DOHH2 (cell line): ENCODE data around the gene ST7.

Source experiments
- CTCF ChIP-seq: fragments of 200-600 bp; sonication (generic); IDR thresholded peaks from one replicate; pipeline ENCODE4 v1.5.1; 2014; ENCODE audit warnings: antibody characterized with exemption, mild to moderate bottlenecking, low read depth, low read length; ENCODE audit not compliant: poor library complexity, severe bottlenecking
- EZH2phosphoT487 ChIP-seq: fragments of 200-600 bp; sonication (generic); IDR thresholded peaks from 2 replicates; pipeline ENCODE4 v1.6.1; 2017; ENCODE audit warnings: borderline replicate concordance, mild to moderate bottlenecking, antibody characterized with exemption, low read length, moderate library complexity, mixed read lengths

- TF ChIP-seq CTCF, result no peak
- no peak for TF ChIP-seq EZH2phosphoT487
These were observed 91.4 kb downstream of the ST7 start for GRCh38 chr7:117044664-117045063.
